Endodermal cell (in vitro differentiated cells): ENCODE data around the gene ADAMTS2. TPM values are rescaled to one million over a fixed set of nuclear protein-coding genes. Genes with fewer than 3 reads are reported as not detected.

Experiments used
- DNase-seq: peaks from one replicate; pipeline ENCODE4 v3.0.0-alpha.2; 2017
- H3K27ac ChIP-seq: 2 replicates; pipeline ENCODE4 v1.5.1; 2013; ENCODE audit warnings: mild to moderate bottlenecking, low read depth, low read length, moderate library complexity
- H3K27me3 ChIP-seq: 2 replicates; pipeline ENCODE4 v1.6.1; 2013; ENCODE audit warnings: mild to moderate bottlenecking, low read length, moderate library complexity; ENCODE audit not compliant: insufficient read depth, control insufficient read depth, poor library complexity, severe bottlenecking
- H3K36me3 ChIP-seq: 2 replicates; pipeline ENCODE4 v1.7.0; 2013; ENCODE audit warnings: mild to moderate bottlenecking, low read length, moderate library complexity; ENCODE audit not compliant: control insufficient read depth, insufficient read depth
- H3K4me1 ChIP-seq: one replicate; pipeline ENCODE4 v1.7.0; 2013; ENCODE audit warnings: low read length; ENCODE audit not compliant: control insufficient read depth, insufficient read depth
- H3K4me3 ChIP-seq: 2 replicates; pipeline ENCODE4 v1.5.1; 2013; ENCODE audit warnings: mild to moderate bottlenecking, low read length, moderate library complexity
- H3K9ac ChIP-seq: 2 replicates; pipeline ENCODE4 v1.6.1; 2013; ENCODE audit warnings: mild to moderate bottlenecking, low read length, moderate library complexity; ENCODE audit not compliant: poor library complexity, severe bottlenecking; ENCODE audit errors: extremely low read depth
- H3K9me3 ChIP-seq: 2 replicates; pipeline ENCODE4 v1.6.1; 2013; ENCODE audit warnings: mild to moderate bottlenecking, low read length, moderate library complexity; ENCODE audit not compliant: control insufficient read depth
- H3K27ac Mint-ChIP-seq: 2 replicates; pipeline ENCODE4 v1.8.0; 2020; ENCODE audit warnings: mixed read lengths
- H3K27me3 Mint-ChIP-seq: 2 replicates; pipeline ENCODE4 v1.8.0; 2021; ENCODE audit warnings: mild to moderate bottlenecking, mixed read lengths; ENCODE audit not compliant: insufficient read depth
- H3K36me3 Mint-ChIP-seq: 2 replicates; pipeline ENCODE4 v1.8.0; 2020; ENCODE audit warnings: low read depth, mixed read lengths
- H3K4me1 Mint-ChIP-seq: 2 replicates; pipeline ENCODE4 v1.8.0; 2020; ENCODE audit warnings: mixed read lengths
- H3K4me3 Mint-ChIP-seq: 2 replicates; pipeline ENCODE4 v1.8.0; 2020; ENCODE audit warnings: mild to moderate bottlenecking, moderate library complexity, mixed read lengths
- H3K9me3 Mint-ChIP-seq: 2 replicates; pipeline ENCODE4 v1.8.0; 2020; ENCODE audit warnings: mild to moderate bottlenecking, mixed read lengths
- WGBS, 2 experiments: methylation state at CpG; one replicate each; pipeline versions ENCODE4 v1.1.5 to v1.1.7; 2013; ENCODE audit warnings: missing lambda C conversion rate in 2 of 2, mixed read lengths in 1 of 2; ENCODE audit not compliant: insufficient coverage in 1 of 2, insufficient read length in 1 of 2; 5-methylcytosine and 5-hydroxymethylcytosine counted together
- total RNA-seq, 2 donors: library from RNA; stranded (reverse); fragmentation: NEBNext Ultra II Directional in 1 of 2; extraction: Animal tissue kit (Norgen Biotek cat#: 25700) in 1 of 2; gene quantifications; 2 replicates in 1 of 2; 3 replicates in 1 of 2; pipeline ENCODE4 v1.2.1, GENCODE V29; 2021
- TF ChIP-seq, protein P1 (sequence below): fragments of 200-600 bp; sonication (generic); conservative IDR thresholded peaks from 2 replicates; pipeline ENCODE4 v1.5.0; 2021; ENCODE audit warnings: antibody characterized with exemption, mild to moderate bottlenecking

The ADAMTS2 gene
- total RNA-seq, 2 donors from 2014 or later, result 1.2 to 2.6 TPM

DNA sequence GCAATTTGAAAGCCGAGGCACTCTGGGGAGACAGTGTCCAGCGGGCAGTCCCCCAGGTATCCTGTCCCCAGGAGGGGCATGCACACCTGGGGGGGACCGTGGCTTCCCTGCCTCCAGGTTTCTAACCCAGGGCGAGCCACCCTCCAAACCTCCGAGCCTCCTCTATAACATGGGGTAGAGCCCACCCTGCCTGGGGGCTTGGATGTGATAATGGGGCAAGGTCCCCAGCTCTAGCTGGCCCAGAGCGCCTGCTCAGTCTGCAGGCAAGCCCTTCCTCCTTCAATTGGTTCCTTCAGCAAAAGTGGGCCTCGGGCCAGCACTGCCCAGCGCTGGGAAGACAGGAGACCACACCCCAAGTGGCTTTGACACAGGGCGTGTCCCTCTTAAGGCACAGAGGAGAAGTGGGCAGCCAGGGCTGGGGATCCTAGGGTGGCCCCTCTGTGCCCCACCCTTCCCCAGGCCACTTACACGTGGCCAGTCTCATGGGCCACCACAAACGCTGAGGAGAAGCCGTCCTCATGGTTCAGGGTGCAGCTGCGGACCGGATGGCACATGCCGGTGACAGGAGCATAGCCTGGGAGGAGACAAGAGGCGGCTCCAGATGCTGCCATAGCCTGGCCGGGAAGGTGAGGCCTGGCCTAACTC, 190.8 kb downstream of the ADAMTS2 start:
- 91 to 96% methylated on average over 9 to 17 of the region's 17 CpGs for WGBS, 2 experiments
- H3K4me1 Mint-ChIP-seq, result no peaks in the 10 kb centered on the region

DNA sequence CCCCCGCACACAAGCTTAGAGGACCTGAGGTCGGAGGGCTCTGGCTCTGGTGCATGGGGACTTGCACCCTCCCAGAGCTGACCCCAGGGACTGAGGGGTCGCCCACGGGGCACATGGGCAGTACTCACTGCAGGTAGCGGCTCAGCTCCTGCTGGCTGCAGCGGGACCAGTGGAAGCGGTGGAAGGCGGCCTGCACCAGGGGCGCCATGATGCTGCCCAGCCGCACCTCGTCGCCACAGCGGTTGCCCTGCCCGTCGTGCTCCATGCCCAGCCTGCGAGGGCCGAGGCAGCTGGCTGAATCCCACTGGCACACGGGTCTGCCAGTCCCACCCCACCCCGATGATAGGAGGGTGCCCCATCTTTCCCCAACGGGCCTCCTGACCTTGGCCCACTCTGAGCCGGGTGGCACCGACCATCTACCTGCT, 191.3 kb downstream of the ADAMTS2 start:
- Mint-ChIP-seq H3K9me3 (peaks cover 4% of the 10 kb centered on the region), H3K4me1 (no peaks in the 10 kb centered on the region), H3K27ac (no peak overlapping the region), H3K27me3 (no peaks in the 10 kb centered on the region), H3K4me3 (no peak overlapping the region), H3K36me3 (no peaks in the 10 kb centered on the region)
- Histone ChIP-seq H3K4me1 (no peaks in the 10 kb centered on the region), H3K9me3 (no peaks in the 10 kb centered on the region), H3K27me3 (no peaks in the 10 kb centered on the region), H3K4me3 (no peak overlapping the region), H3K27ac (no peak overlapping the region), H3K9ac (no peak overlapping the region), H3K36me3 (no peaks in the 10 kb centered on the region)
- TF ChIP-seq, protein P1, sequence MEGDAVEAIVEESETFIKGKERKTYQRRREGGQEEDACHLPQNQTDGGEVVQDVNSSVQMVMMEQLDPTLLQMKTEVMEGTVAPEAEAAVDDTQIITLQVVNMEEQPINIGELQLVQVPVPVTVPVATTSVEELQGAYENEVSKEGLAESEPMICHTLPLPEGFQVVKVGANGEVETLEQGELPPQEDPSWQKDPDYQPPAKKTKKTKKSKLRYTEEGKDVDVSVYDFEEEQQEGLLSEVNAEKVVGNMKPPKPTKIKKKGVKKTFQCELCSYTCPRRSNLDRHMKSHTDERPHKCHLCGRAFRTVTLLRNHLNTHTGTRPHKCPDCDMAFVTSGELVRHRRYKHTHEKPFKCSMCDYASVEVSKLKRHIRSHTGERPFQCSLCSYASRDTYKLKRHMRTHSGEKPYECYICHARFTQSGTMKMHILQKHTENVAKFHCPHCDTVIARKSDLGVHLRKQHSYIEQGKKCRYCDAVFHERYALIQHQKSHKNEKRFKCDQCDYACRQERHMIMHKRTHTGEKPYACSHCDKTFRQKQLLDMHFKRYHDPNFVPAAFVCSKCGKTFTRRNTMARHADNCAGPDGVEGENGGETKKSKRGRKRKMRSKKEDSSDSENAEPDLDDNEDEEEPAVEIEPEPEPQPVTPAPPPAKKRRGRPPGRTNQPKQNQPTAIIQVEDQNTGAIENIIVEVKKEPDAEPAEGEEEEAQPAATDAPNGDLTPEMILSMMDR, result no peak
- 94 to 98% methylated on average over 14 to 22 of the region's 22 CpGs for WGBS, 2 experiments
- no peak for DNase-seq

More for the DNA sequence above, 190.8 kb downstream of the ADAMTS2 start:
- peak; percentile 35 for DNase-seq
- H3K9me3 Mint-ChIP-seq, result peaks cover 4% of the 10 kb centered on the region
- no peaks in the 10 kb centered on the region for H3K36me3 Mint-ChIP-seq
- Histone ChIP-seq H3K4me3 (no peak overlapping the region), H3K36me3 (no peaks in the 10 kb centered on the region), H3K27ac (no peak overlapping the region), H3K9ac (no peak overlapping the region), H3K4me1 (no peaks in the 10 kb centered on the region), H3K27me3 (no peaks in the 10 kb centered on the region), H3K9me3 (no peaks in the 10 kb centered on the region)
- H3K27ac Mint-ChIP-seq, result no peak overlapping the region
- TF ChIP-seq, protein P1, result no peak
- H3K27me3 Mint-ChIP-seq, result no peaks in the 10 kb centered on the region
- no peak overlapping the region for H3K4me3 Mint-ChIP-seq

DNA sequence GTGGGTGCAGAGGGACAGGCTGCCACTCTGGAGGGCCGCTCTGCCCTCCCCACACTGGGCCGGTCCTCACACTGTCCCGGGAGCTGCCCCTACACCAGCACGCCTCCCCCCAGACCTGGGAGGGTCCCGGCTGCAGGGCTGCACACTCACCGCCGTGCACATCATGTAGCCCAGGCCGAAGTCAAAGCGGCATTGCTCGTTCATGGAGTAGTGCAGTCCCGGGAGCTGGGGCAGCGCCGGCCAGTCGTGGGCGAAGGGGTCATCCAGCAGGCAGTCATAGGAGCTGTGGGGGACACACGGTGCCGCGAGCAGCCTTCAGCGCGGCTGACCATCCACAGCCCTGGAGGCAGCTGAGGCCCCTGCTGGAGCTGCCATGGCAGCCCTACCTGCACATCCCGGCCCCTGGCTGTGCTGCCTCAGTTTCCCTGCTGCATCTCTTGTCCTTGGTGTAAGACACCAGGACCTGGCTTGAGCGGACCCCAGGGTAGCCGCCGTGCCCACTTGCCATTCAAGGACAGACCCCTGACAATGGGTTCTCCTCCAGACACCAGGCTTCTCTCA, 191.8 kb downstream of the ADAMTS2 start:
- peaks cover 4% of the 10 kb centered on the region for H3K9me3 Mint-ChIP-seq
- TF ChIP-seq, protein P1, result no peak
- Histone ChIP-seq H3K27ac (no peak overlapping the region), H3K9me3 (no peaks in the 10 kb centered on the region), H3K9ac (no peak overlapping the region), H3K4me3 (no peak overlapping the region), H3K27me3 (no peaks in the 10 kb centered on the region), H3K36me3 (no peaks in the 10 kb centered on the region), H3K4me1 (no peaks in the 10 kb centered on the region)
- no peaks in the 10 kb centered on the region for H3K4me1 Mint-ChIP-seq
- H3K27ac Mint-ChIP-seq, result no peak overlapping the region
- 95% methylated on average over 20 to 24 of the region's 24 CpGs for WGBS, 2 experiments
- no peak overlapping the region for H3K4me3 Mint-ChIP-seq
- H3K36me3 Mint-ChIP-seq, result no peaks in the 10 kb centered on the region
- H3K27me3 Mint-ChIP-seq, result no peaks in the 10 kb centered on the region
- DNase-seq, result no peak
